Measurements from ENCODE around the gene MS4A12. TPM values are rescaled to one million over a fixed set of nuclear protein-coding genes. Genes with fewer than 3 reads are reported as not detected.

MS4A12 gene
- total and polyA plus RNA-seq, 9 donors = not detected

DNA sequence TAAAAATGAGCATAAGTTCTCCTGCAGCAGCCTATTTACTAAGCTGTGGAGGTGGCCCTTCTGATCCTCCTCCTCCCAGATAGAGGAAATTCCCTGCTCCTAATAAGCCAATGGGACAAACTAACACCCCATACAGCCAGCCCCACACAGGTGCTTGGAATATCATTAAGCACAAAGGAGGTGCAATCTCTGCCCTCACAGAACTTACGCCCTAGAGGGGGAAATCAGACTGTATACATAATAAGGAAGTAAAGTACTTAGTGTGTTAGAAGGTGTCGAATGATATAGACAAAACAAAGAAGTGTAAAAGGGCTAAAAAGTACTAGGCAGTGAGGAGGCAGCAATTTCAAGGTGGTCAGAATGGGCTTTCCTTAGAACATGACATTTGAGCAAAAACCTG, 5.8 kb downstream of the MS4A12 start:
- H3K27ac ChIP-seq = no peak overlapping the region
- intact Hi-C loops (cut with DNase I) = no loop called here

GRCh38 chr11:60498853-60499252, 6.3 kb downstream of the MS4A12 start:
- Histone ChIP-seq H3K27me3 (no peaks in the 10 kb centered on the region), H3K4me3 (no peak overlapping the region), H3K4me1 (ENCODE audit: insufficient read depth) (no peaks in the 10 kb centered on the region), H3K9me3 (no peaks in the 10 kb centered on the region), H3K36me3 (no peaks in the 10 kb centered on the region), H3K27ac (no peak overlapping the region)
- TF ChIP-seq, protein P1, sequence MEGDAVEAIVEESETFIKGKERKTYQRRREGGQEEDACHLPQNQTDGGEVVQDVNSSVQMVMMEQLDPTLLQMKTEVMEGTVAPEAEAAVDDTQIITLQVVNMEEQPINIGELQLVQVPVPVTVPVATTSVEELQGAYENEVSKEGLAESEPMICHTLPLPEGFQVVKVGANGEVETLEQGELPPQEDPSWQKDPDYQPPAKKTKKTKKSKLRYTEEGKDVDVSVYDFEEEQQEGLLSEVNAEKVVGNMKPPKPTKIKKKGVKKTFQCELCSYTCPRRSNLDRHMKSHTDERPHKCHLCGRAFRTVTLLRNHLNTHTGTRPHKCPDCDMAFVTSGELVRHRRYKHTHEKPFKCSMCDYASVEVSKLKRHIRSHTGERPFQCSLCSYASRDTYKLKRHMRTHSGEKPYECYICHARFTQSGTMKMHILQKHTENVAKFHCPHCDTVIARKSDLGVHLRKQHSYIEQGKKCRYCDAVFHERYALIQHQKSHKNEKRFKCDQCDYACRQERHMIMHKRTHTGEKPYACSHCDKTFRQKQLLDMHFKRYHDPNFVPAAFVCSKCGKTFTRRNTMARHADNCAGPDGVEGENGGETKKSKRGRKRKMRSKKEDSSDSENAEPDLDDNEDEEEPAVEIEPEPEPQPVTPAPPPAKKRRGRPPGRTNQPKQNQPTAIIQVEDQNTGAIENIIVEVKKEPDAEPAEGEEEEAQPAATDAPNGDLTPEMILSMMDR (IDR thresholded peaks at IDR 0.05) = no peak
- TF ChIP-seq POLR2A (IDR thresholded peaks at IDR 0.05) (no peak), EP300 (IDR thresholded peaks at IDR 0.05) (no peak)
- intact Hi-C loops (cut with DNase I) = no loop called here
- WGBS, 3 donors = 52 to 61% (median 57%) methylated on average over 4 of the region's 4 CpGs
- DNase-seq = no peak

More for the DNA sequence above, 5.8 kb downstream of the MS4A12 start:
- no peak for TF ChIP-seq EP300 (IDR thresholded peaks at IDR 0.05)
- TF ChIP-seq POLR2A (IDR thresholded peaks at IDR 0.05) = no peak
- TF ChIP-seq, protein P1 (IDR thresholded peaks at IDR 0.05) = no peak
- H3K27me3 ChIP-seq = no peaks in the 10 kb centered on the region
- no peaks in the 10 kb centered on the region for H3K9me3 ChIP-seq
- no peak overlapping the region for H3K4me3 ChIP-seq
- no peak for DNase-seq
- no peaks in the 10 kb centered on the region for H3K36me3 ChIP-seq
- 81 to 87% (median 81%) methylated on average over 2 of the region's 2 CpGs for WGBS, 3 donors
- H3K4me1 ChIP-seq (ENCODE audit: insufficient read depth) = no peaks in the 10 kb centered on the region

DNA sequence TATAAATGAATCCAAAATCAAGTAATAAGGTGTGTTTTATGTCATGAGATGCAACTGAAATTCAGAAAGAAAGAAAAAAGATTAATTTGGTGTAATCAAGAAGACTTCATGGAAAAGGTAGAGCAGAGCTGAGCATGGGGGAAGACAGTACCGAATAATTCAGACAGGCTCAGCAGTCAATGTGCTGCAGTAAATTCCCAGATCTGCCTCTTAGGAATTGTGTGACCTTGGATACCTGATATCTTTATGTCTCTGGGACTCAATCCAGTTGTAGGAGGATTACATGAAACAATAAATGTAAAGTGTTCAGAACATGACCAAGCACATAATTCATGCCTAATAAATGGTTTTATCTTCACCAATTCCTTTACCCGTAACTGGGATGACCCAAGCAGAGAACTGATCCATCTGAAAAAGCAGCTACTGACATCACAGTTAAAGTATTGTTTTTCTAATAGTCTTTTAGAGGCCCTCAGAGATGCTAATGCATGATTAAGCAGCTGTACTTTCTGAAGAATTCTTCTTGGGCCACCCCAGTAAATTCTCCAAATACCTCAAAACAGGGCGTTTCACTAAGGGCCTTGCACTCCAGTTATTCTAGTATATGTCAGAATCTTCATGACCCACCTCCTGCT, 7.8 kb downstream of the MS4A12 start:
- intact Hi-C loops (cut with DNase I) = no loop called here
- Histone ChIP-seq H3K4me1 (ENCODE audit: insufficient read depth) (no peaks in the 10 kb centered on the region), H3K27me3 (no peaks in the 10 kb centered on the region), H3K9me3 (no peaks in the 10 kb centered on the region), H3K4me3 (no peak overlapping the region), H3K27ac (no peak overlapping the region), H3K36me3 (no peaks in the 10 kb centered on the region)
- no peak for DNase-seq
- TF ChIP-seq, protein P1 (IDR thresholded peaks at IDR 0.05) = no peak
- TF ChIP-seq POLR2A (IDR thresholded peaks at IDR 0.05) = no peak
- TF ChIP-seq EP300 (IDR thresholded peaks at IDR 0.05) = no peak
- 19 to 29% (median 26%) methylated on average over 3 of the region's 3 CpGs for WGBS, 3 donors

DNA sequence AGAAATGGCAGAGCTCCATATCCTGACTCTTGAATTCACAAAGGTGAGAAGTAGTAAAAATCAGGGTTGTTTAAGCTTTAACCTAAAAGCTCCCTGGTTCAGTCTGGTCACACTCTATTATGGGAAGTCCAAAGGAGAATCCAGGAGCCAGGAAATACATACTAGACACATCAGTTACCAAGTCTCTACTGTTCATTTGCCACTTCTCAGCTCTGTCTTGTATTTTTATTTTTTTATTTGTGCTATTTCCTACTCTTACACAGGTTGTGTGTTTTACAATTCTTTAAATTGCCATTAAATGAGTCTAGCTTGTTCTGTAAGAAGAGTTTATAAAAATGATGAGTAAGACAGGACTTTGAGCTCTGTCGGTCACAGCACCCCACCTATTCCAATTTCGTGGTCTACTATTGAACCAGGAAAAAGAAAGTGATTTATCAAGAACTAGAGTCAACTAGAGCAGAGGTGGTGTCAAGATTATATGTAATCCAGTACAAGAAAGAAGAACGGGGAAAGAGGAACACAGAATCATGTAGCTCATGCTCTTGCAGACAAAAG, 9.7 kb downstream of the MS4A12 start:
- Histone ChIP-seq H3K4me3 (no peak overlapping the region), H3K27ac (no peak overlapping the region), H3K9me3 (no peaks in the 10 kb centered on the region), H3K4me1 (ENCODE audit: insufficient read depth) (no peaks in the 10 kb centered on the region), H3K27me3 (no peaks in the 10 kb centered on the region), H3K36me3 (no peaks in the 10 kb centered on the region)
- TF ChIP-seq POLR2A (IDR thresholded peaks at IDR 0.05) (no peak), EP300 (IDR thresholded peaks at IDR 0.05) (no peak)
- TF ChIP-seq, protein P1 (IDR thresholded peaks at IDR 0.05) = no peak
- DNase-seq = no peak
- intact Hi-C loops (cut with DNase I) = no loop called here
- 75 to 86% (median 81%) methylated on average over 3 of the region's 3 CpGs for WGBS, 3 donors
